Breast epithelium (tissue), 3 donors: Measurements from ENCODE around the gene POLR1B.
"Not testable (repeated sequence)": the region's sequence is repeated elsewhere in the genome, so short reads cannot be mapped to it uniquely, and the experiment has no call there.

Experiments used
- CTCF ChIP-seq, 3 donors: fragments of 450-650 bp; IDR thresholded peaks; one replicate each; pipeline ENCODE4 v1.5.1; 2016 to 2017; ENCODE audit warnings: antibody characterized with exemption in 3 of 3, mild to moderate bottlenecking in 3 of 3, moderate library complexity in 3 of 3
- POLR2A ChIP-seq: fragments of 450-650 bp; IDR thresholded peaks from one replicate; pipeline ENCODE4 v1.6.1; 2016; ENCODE audit warnings: antibody characterized with exemption, mild to moderate bottlenecking, moderate library complexity
- POLR2AphosphoS5 ChIP-seq, 3 donors: sonication (generic); formaldehyde crosslinking; IDR thresholded peaks; one replicate each; pipeline ENCODE4 v1.6.1; 2017; ENCODE audit warnings: antibody characterized with exemption in 3 of 3

- TF ChIP-seq POLR2A; POLR2AphosphoS5 (IDR thresholded peaks at IDR 0.05); CTCF (IDR thresholded peaks at IDR 0.05): not testable (repeated sequence)
These were observed 24.2 kb downstream of the POLR1B start for GRCh38 chr2:112566508-112566907.
